H9 (cell line): Measurements from ENCODE around the gene ZFPM1. TPM values are rescaled to one million over a fixed set of nuclear protein-coding genes. Genes with fewer than 3 reads are reported as not detected.

Experiments
- DNase-seq: peaks from one replicate; pipeline ENCODE4 v3.0.0-alpha.2; 2017
- H2AFZ ChIP-seq: one replicate; pipeline ENCODE4 v1.6.1; 2013; ENCODE audit warnings: mild to moderate bottlenecking, low read length, control low read depth, moderate library complexity
- H2AK5ac ChIP-seq: 2 replicates; pipeline ENCODE4 v1.6.1; 2013; ENCODE audit warnings: low read length, control low read depth, mixed read lengths; ENCODE audit not compliant: insufficient read length
- H2BK120ac ChIP-seq: one replicate; pipeline ENCODE4 v1.6.1; 2013; ENCODE audit warnings: low read depth, mild to moderate bottlenecking, low read length, control low read depth, inconsistent platforms; ENCODE audit not compliant: poor library complexity, severe bottlenecking
- H2BK12ac ChIP-seq: 2 replicates; pipeline ENCODE4 v1.6.1; 2013; ENCODE audit warnings: low read length, control low read depth, mixed read lengths, low read depth; ENCODE audit not compliant: insufficient read length
- H2BK15ac ChIP-seq: 2 replicates; pipeline ENCODE4 v1.6.1; 2013; ENCODE audit warnings: low read depth, low read length, control low read depth
- H2BK20ac ChIP-seq: one replicate; pipeline ENCODE4 v1.6.1; 2013; ENCODE audit warnings: low read depth, mild to moderate bottlenecking, low read length, control low read depth, inconsistent platforms; ENCODE audit not compliant: poor library complexity, severe bottlenecking
- H2BK5ac ChIP-seq: 2 replicates; pipeline ENCODE4 v1.6.1; 2013; ENCODE audit warnings: low read length, control low read depth, mixed read lengths; ENCODE audit not compliant: insufficient read length
- H3K14ac ChIP-seq: 2 replicates; pipeline ENCODE4 v1.6.1; 2013; ENCODE audit warnings: low read length, control low read depth; ENCODE audit not compliant: insufficient read depth
- H3K18ac ChIP-seq: 2 replicates; pipeline ENCODE4 v1.6.1; 2013; ENCODE audit warnings: low read depth, mild to moderate bottlenecking, mixed read lengths, low read length, control low read depth; ENCODE audit not compliant: insufficient read length
- H3K23ac ChIP-seq: 2 replicates; pipeline ENCODE4 v1.6.1; 2013; ENCODE audit warnings: low read length, control low read depth, mixed read lengths, low read depth; ENCODE audit not compliant: insufficient read length
- H3K23me2 ChIP-seq: 2 replicates; pipeline ENCODE4 v1.6.1; 2013; ENCODE audit warnings: low read depth, mild to moderate bottlenecking, mixed read lengths, low read length, control low read depth; ENCODE audit not compliant: insufficient read length, poor library complexity, severe bottlenecking
- H3K27ac ChIP-seq: 2 replicates; pipeline ENCODE4 v1.5.1; 2013; ENCODE audit warnings: low read length, control low read depth, mixed read lengths, low read depth; ENCODE audit not compliant: insufficient read length
- H3K27me3 ChIP-seq: 2 replicates; pipeline ENCODE4 v1.6.1; 2013; ENCODE audit warnings: low read length, control low read depth, inconsistent platforms; ENCODE audit not compliant: insufficient read depth
- H3K4ac ChIP-seq: 2 replicates; pipeline ENCODE4 v1.6.1; 2013; ENCODE audit warnings: low read depth, mild to moderate bottlenecking, control low read depth, inconsistent platforms, low read length, moderate library complexity
- H3K4me1 ChIP-seq: 2 replicates; pipeline ENCODE4 v1.6.1; 2013; ENCODE audit warnings: low read length, control low read depth, inconsistent platforms; ENCODE audit not compliant: insufficient read depth
- H3K4me2 ChIP-seq: 2 replicates; pipeline ENCODE4 v1.6.1; 2013; ENCODE audit warnings: low read length, control low read depth, mixed read lengths; ENCODE audit not compliant: insufficient read length, insufficient read depth
- H3K56ac ChIP-seq: 2 replicates; pipeline ENCODE4 v1.6.1; 2013; ENCODE audit warnings: low read depth, mild to moderate bottlenecking, mixed read lengths, low read length, control low read depth; ENCODE audit not compliant: insufficient read length
- H3K79me1 ChIP-seq: 2 replicates; pipeline ENCODE4 v1.6.1; 2013; ENCODE audit warnings: low read depth, mild to moderate bottlenecking, moderate library complexity, low read length, control low read depth, inconsistent platforms; ENCODE audit not compliant: insufficient read depth, poor library complexity, severe bottlenecking
- H3K79me2 ChIP-seq: 2 replicates; pipeline ENCODE4 v1.6.1; 2013; ENCODE audit warnings: low read length, control low read depth, inconsistent platforms; ENCODE audit not compliant: insufficient read depth
- H3K9ac ChIP-seq: 2 replicates; pipeline ENCODE4 v1.6.1; 2013; ENCODE audit warnings: low read length, control low read depth, mixed read lengths; ENCODE audit not compliant: insufficient read length; ENCODE audit errors: extremely low read depth
- H3K9me3 ChIP-seq: one replicate; pipeline ENCODE4 v1.6.1; 2013; ENCODE audit warnings: low read depth, low read length, inconsistent platforms; ENCODE audit not compliant: control insufficient read depth
- H3T11ph ChIP-seq: one replicate; pipeline ENCODE4 v1.6.1; 2013; ENCODE audit warnings: mild to moderate bottlenecking, low read length, control low read depth, inconsistent platforms
- H4K20me1 ChIP-seq: one replicate; pipeline ENCODE4 v1.6.1; 2013; ENCODE audit not compliant: control insufficient read depth, insufficient read length, insufficient read depth
- H4K5ac ChIP-seq: 2 replicates; pipeline ENCODE4 v1.6.1; 2013; ENCODE audit warnings: low read depth, mild to moderate bottlenecking, mixed read lengths, low read length, control low read depth; ENCODE audit not compliant: insufficient read length
- H4K8ac ChIP-seq: replicated peaks from 2 replicates; pipeline ENCODE4 v1.6.1; 2013; ENCODE audit warnings: low read length, control low read depth, mixed read lengths, low read depth; ENCODE audit not compliant: insufficient read length
- H4K91ac ChIP-seq: 2 replicates; pipeline ENCODE4 v1.6.1; 2013; ENCODE audit warnings: low read depth, mild to moderate bottlenecking, moderate library complexity, mixed read lengths, low read length, control low read depth; ENCODE audit not compliant: insufficient read length
- H3K27ac Mint-ChIP-seq, 3 experiments: 2 replicates in 2 of 3; 3 replicates in 1 of 3; pipeline ENCODE4 v1.8.0; 2020 to 2021; ENCODE audit warnings: mixed read lengths in 3 of 3, mild to moderate bottlenecking in 1 of 3, moderate library complexity in 1 of 3
- H3K27me3 Mint-ChIP-seq: 2 replicates; pipeline ENCODE4 v1.8.0; 2021; ENCODE audit warnings: low read depth, mild to moderate bottlenecking, moderate library complexity, mixed read lengths
- H3K36me3 Mint-ChIP-seq, 3 experiments: 2 replicates in 2 of 3; 3 replicates in 1 of 3; pipeline ENCODE4 v1.8.0; 2020 to 2021; ENCODE audit warnings: low read depth in 3 of 3, mixed read lengths in 3 of 3; ENCODE audit not compliant: insufficient read depth in 1 of 3
- H3K4me1 Mint-ChIP-seq, 2 experiments: 2 replicates each; pipeline ENCODE4 v1.8.0; 2020; ENCODE audit warnings: mixed read lengths in 2 of 2
- H3K4me3 Mint-ChIP-seq, 2 experiments: 2 replicates in 1 of 2; 3 replicates in 1 of 2; pipeline ENCODE4 v1.8.0; 2020 to 2021; ENCODE audit warnings: mild to moderate bottlenecking in 2 of 2, mixed read lengths in 2 of 2, moderate library complexity in 1 of 2
- H3K9me3 Mint-ChIP-seq, 2 experiments: 2 replicates in 1 of 2; 3 replicates in 1 of 2; pipeline ENCODE4 v1.8.0; 2020; ENCODE audit warnings: mild to moderate bottlenecking in 2 of 2, mixed read lengths in 2 of 2, moderate library complexity in 1 of 2
- CTCF ChIP-seq: fragments of 200-600 bp; sonication (generic); conservative IDR thresholded peaks from 3 replicates; pipeline ENCODE4 v1.8.0; 2021; ENCODE audit warnings: antibody characterized with exemption, mild to moderate bottlenecking
- WGBS: extraction: QIAGEN DNeasy Blood & Tissue Kit; methylation state at CpG from one replicate; pipeline ENCODE4 v1.1.7; 2013; ENCODE audit warnings: missing lambda C conversion rate, low lambda C conversion rate, mixed read lengths; ENCODE audit not compliant: insufficient read length; ENCODE audit errors: extremely low coverage; 5-methylcytosine and 5-hydroxymethylcytosine counted together
- total RNA-seq: library from RNA; stranded (reverse); gene quantifications from 2 replicates; pipeline ENCODE4 v1.2.1, GENCODE V29; 2021

Gene ZFPM1
- total RNA-seq, 1 experiment from 2014 or later: 3.6 TPM

GRCh38 chr16:88487124-88487432, 34.0 kb downstream of the ZFPM1 start:
- Histone ChIP-seq H2BK12ac (no peak overlapping the region), H3K4ac (no peak overlapping the region), H3K9me3 (no peaks in the 10 kb centered on the region), H3K23me2 (no peaks in the 10 kb centered on the region), H3K79me2 (no peaks in the 10 kb centered on the region), H3T11ph (no peak overlapping the region), H2BK5ac (no peak overlapping the region), H2BK20ac (no peak overlapping the region), H3K79me1 (no peaks in the 10 kb centered on the region), H4K91ac (no peak overlapping the region), H3K27ac (no peak overlapping the region), H3K23ac (no peak overlapping the region), H4K5ac (no peak overlapping the region), H3K4me1 (no peaks in the 10 kb centered on the region), H4K20me1 (no peaks in the 10 kb centered on the region), H3K27me3 (no peaks in the 10 kb centered on the region), H3K4me2 (no peak overlapping the region), H3K14ac (no peak overlapping the region; the same call in 1 of the 2 replicates), H2BK120ac (no peak overlapping the region), H3K56ac (no peak overlapping the region), H3K9ac (no peak overlapping the region), H2AK5ac (no peak overlapping the region), H4K8ac (no peak overlapping the region), H2BK15ac (no peak overlapping the region), H3K18ac (no peak overlapping the region), H2AFZ (no peak overlapping the region)
- H3K4me3 Mint-ChIP-seq: no peak overlapping the region
- H3K9me3 Mint-ChIP-seq: no peaks in the 10 kb centered on the region
- H3K27me3 Mint-ChIP-seq: no peaks in the 10 kb centered on the region
- H3K36me3 Mint-ChIP-seq: no peaks in the 10 kb centered on the region
- no peak for DNase-seq
- TF ChIP-seq CTCF: no peak
- peaks cover 2 to 13% of the 10 kb centered on the region in 2 experiments; a peak in 2 of 4 replicates for H3K4me1 Mint-ChIP-seq
- WGBS: no CpG with 5 or more reads among the region's 3 CpGs
- H3K27ac Mint-ChIP-seq: no peak overlapping the region; a peak in 1 of 7 replicates
